GM19467 (cell line): ENCODE data around the gene TBC1D17.

Source experiments
- ATAC-seq: cut with Tn5 transposase; IDR thresholded peaks from one replicate; pipeline ENCODE4 v1.9.1; 2021; ENCODE audit warnings: mild to moderate bottlenecking, moderate library complexity; ENCODE audit not compliant: unreplicated experiment

Gene TBC1D17

GRCh38 chr19:49875177-49875576, 2.3 kb upstream of the TBC1D17 start:
- no peak for ATAC-seq

GRCh38 chr19:49875857-49876421, 1.6 kb upstream of the TBC1D17 start:
- no peak for ATAC-seq

- peak; percentile 40 for ATAC-seq
These were observed 981 bp upstream of the TBC1D17 start for GRCh38 chr19:49876422-49877019.

- ATAC-seq, result peak; percentile 37
These were observed 609 bp downstream of the TBC1D17 start for GRCh38 chr19:49877879-49878743.

GRCh38 chr19:49878744-49879070, 1.2 kb downstream of the TBC1D17 start:
- ATAC-seq, result no peak

GRCh38 chr19:49879243-49879963, 1.9 kb downstream of the TBC1D17 start:
- ATAC-seq, result no peak

GRCh38 chr19:49880162-49880869, 2.8 kb downstream of the TBC1D17 start:
- no peak for ATAC-seq

- ATAC-seq, result no peak
These were observed 3.7 kb downstream of the TBC1D17 start for GRCh38 chr19:49881186-49881585.

- no peak for ATAC-seq
These were observed 4.3 kb downstream of the TBC1D17 start for GRCh38 chr19:49881672-49882394.

- ATAC-seq, result no peak
These were observed 5.1 kb downstream of the TBC1D17 start for GRCh38 chr19:49882643-49883042.

GRCh38 chr19:49883094-49883493, 5.6 kb downstream of the TBC1D17 start:
- no peak for ATAC-seq

GRCh38 chr19:49884109-49884508, 6.6 kb downstream of the TBC1D17 start:
- no peak for ATAC-seq

GRCh38 chr19:49884760-49885159, 7.3 kb downstream of the TBC1D17 start:
- ATAC-seq, result no peak

GRCh38 chr19:49887037-49887664, 9.6 kb downstream of the TBC1D17 start:
- no peak for ATAC-seq

- no peak for ATAC-seq
These were observed 10.4 kb downstream of the TBC1D17 start for GRCh38 chr19:49887665-49888509.

- no peak for ATAC-seq
These were observed 11.0 kb downstream of the TBC1D17 start for GRCh38 chr19:49888510-49888824.

- no peak for ATAC-seq
These were observed 11.7 kb downstream of the TBC1D17 start for GRCh38 chr19:49889038-49889686.

- ATAC-seq, result no peak
These were observed 12.3 kb downstream of the TBC1D17 start for GRCh38 chr19:49889687-49890348.
